ENCODE results near the gene ADNP.
A peak's percentile ranks its signal among the peaks of the same experiment; 100 is the strongest.

The ADNP gene

GRCh38 chr20:50845566-50846215 lies 85.5 kb downstream of the ADNP start:
- DNase-seq, result peak; percentile 26

GRCh38 chr20:50844430-50845100 lies 86.7 kb downstream of the ADNP start:
- no peak for DNase-seq

- DNase-seq, result no peak
These were observed 87.6 kb downstream of the ADNP start for GRCh38 chr20:50843331-50844276.

GRCh38 chr20:50842821-50843220 lies 88.4 kb downstream of the ADNP start:
- DNase-seq, result no peak
